GM19452 (cell line): Measurements from ENCODE around the gene ABCA5.
"Not testable (repeated sequence)": the region's sequence is repeated elsewhere in the genome, so short reads cannot be mapped to it uniquely, and the experiment has no call there.

Source experiments
- ATAC-seq: cut with Tn5 transposase; IDR thresholded peaks from one replicate; pipeline ENCODE4 v1.9.1; 2021; ENCODE audit not compliant: unreplicated experiment

ABCA5 gene

DNA sequence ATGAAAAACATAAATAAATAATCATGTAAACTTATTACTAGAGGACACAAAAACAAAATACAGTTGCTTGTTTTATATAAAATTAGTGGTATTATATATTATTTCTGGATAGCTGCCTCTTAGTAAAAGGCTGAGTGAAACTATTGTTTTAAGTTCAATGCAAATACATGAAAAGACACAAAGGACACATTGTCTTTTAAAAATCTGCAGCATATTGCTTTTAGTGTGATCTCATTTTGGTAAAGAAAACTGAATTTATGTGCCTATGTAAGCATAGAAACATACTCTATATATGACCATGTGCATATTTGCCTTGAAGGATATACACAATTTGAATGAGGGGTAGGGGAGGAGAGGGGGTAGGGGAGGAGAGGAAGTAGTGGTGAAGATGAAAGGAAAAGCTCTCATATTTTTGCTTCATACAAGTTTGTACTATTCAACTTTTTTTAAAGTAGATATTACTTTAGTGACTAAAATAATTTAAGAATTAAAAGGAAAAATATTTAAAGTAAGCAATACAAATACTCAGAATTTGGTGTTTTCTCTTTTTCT, 104.2 kb downstream of the ABCA5 start:
- no peak for ATAC-seq

DNA sequence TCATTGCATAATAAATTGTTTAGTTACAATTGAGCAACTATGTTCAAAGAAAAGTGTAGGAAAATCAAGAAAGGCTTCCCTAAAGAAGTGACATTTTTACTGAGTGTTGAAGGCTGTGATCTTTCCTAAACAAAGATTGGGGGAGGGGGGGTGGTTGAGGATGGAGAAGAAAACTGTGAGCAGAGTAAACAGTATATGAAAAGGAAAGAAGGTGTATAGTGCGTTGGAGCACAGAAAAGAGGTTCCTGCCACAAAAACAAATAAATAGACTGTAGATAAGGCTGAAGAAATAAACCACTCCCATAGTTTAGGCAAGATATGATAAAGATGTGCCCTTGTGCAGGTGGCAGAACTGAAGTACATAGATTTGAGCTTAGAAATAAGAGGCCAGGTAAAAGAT, 106.8 kb downstream of the ABCA5 start:
- ATAC-seq, result no peak

DNA sequence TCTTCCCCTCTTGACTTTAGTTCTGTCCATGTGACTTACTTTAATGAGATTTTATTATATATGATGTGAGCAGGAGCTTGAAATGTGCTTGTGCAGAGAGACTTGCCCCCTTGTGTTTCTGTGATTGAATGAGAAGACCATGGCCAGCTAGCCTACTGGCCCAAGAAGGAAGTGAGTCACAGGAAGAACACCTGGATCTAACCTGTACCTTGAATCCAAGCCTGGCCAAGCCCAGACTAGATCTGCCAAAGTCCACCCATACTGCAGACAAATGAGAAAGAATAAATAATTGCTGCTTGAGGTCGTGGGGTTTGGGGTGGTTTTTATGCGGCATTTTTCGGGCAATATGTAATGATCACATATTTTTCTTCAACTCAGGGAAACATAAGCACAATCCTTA, 107.9 kb downstream of the ABCA5 start:
- ATAC-seq, result no peak

DNA sequence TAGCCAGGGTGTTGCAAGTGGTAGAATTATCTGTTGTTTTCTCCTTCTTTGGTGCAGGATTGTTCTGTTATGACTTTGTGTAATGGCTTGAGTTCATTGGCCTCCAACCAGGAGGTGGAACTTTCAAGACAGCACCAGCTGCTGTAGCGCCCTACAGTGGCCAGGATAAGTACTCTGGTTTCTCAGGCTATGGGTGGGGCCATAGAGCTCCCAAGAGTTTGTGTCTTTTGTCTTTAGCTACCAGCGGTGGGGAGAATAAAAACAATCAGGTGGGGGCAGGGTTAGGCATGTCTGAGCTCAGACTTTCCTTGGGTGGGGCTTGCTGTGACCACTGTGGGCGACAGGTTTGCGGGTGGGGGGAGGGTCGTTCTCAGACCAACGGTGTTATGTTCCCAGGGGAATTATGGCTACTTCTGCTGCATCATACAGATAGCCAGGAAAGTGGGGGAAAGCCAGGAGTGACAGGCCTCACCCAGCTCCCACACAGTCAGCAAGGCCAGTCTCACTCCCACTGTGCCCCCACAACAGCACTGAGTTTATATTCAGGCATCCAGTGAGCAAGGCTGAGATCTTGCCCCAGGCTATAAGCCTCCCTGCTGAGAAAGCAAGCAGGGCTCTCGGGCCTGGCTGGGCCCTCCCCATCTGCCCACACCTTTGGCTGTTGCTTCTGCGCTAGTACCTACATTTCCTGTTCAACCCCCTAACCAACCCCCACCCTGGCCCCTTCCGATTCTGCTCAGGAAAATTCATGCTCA, 113.7 kb downstream of the ABCA5 start:
- no peak for ATAC-seq

DNA sequence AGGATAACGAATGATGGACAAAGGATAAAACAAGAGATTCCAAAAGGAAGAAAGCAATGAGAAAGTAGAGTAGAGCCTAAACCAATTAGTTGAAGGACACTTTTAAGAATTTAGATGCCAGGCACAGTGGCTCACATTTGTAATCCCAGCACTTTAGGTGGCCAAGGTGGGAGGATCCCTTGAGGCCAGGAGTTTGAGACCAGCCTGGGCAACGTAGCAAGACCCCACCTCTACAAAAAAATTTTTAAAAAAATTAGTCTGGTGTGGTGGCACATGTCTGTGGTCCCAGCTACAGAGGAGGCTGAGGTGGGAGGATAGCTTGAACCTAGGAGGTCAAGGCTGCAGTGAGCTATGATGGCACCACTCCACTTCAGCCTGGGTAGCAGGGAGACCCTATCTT, 118.3 kb downstream of the ABCA5 start:
- ATAC-seq, result no peak

DNA sequence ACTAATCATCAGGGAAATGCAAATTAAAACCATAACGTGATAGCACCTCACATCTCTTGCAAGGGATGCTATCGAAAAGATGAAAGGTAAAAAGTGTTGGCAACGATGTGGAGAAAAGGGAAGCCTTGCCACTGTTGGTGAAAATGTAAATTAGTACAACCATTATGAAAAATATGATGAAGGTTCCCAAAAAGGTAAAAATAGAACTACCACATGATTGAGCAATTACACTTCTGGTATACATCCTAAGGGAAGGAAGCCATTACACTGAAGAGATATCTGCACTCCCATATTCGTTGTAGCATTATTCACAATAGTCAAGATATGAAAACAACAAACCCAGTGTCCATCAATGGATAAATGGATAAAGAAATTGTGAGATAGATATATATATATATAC, 119.8 kb downstream of the ABCA5 start:
- ATAC-seq, result no peak

DNA sequence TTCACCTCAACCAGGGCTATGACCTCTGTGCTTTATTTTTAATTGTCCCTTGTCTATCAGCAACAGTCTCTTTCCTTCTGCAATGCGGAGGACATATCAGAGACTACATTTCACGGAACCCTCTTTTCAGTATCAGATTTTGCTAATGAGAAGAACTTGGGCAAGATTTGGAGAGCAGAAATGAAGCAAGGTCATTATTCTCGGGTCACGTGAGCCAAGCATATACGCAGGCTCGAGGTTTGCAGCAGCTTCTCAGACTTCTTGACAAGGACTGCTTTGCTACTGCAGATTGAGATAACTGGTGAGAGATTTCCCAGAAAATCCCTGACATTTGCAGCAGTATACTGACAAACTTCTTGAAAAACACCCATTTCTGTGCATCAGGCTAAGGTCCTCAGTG, 128.7 kb downstream of the ABCA5 start:
- no peak for ATAC-seq

DNA sequence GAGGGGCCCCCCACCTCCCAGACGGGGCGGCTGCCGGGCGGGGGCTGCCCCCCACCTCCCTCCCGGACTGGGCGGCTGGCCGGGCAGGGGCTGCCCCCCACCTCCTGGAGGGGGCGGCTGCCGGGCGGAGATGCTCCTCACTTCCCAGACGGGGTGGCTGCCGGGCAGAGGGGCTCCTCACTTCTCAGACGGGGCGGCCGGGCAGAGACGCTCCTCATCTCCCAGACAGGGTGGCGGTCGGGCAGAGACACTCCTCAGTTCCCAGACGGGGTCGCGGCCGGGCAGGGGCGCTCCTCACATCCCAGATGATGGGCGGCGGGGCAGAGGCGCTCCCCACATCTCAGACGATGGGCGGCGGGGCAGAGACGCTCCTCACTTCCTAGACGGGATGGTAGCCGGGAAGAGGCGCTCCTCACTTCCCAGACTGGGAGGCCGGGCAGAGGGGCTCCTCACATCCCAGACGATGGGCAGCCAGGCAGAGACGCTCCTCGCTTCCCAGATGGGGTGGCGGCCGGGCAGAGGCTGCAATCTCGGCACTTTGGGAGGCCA, 130.8 kb downstream of the ABCA5 start:
- not testable (repeated sequence) for ATAC-seq
